ENCODE data around the gene ACTR1B. TPM values are rescaled to one million over a fixed set of nuclear protein-coding genes. Genes with fewer than 3 reads are reported as not detected.

Gene ACTR1B
- total and polyA plus RNA-seq, 2 experiments from 2014 or later: 27.2 to 42.5 TPM

- TF ChIP-seq ETS1 (IDR thresholded peaks at IDR 0.05) (no peak), NANOG (IDR thresholded peaks at IDR 0.05; ENCODE audit: borderline replicate concordance) (no peak), ZNF462 (CRISPR knock-in tag; IDR thresholded peaks at IDR 0.05) (no peak), ZNF331 (CRISPR knock-in tag; IDR thresholded peaks at IDR 0.05; ENCODE audit: low read depth) (no peak)
Observed at GRCh38 chr2:97708608-97709007, 44.8 kb upstream of the ACTR1B start (continued).

GRCh38 chr2:97708048-97708380, 44.2 kb upstream of the ACTR1B start:
- H4K20me1 ChIP-seq (replicated peaks; ENCODE audit: insufficient read depth): no peaks in the 10 kb centered on the region
- H3K36me3 ChIP-seq (ENCODE audit: insufficient read depth): no peaks in the 10 kb centered on the region
- H3K4me2 ChIP-seq: no peak overlapping the region
- H3K4me1 Mint-ChIP-seq: no peaks in the 10 kb centered on the region
- H3K27me3 Mint-ChIP-seq (ENCODE audit: insufficient read depth, low read depth, poor library complexity): peaks cover 4% of the 10 kb centered on the region
- H3K4me1 ChIP-seq (ENCODE audit: insufficient read depth): no peaks in the 10 kb centered on the region
- H3K9me2 ChIP-seq (ENCODE audit: insufficient read depth): no peaks in the 10 kb centered on the region
- H3K27ac Mint-ChIP-seq: no peak overlapping the region
- no peak overlapping the region for H3K4me3 ChIP-seq
- no peaks in the 10 kb centered on the region; the same call in 2 of the 3 replicates for H3K9me3 Mint-ChIP-seq
- no peak overlapping the region for H3K4me3 Mint-ChIP-seq
- peaks cover 2% of the 10 kb centered on the region; the same call in 1 of the 3 replicates for H3K36me3 Mint-ChIP-seq (ENCODE audit: low read depth)
- no peak overlapping the region for H3K27ac ChIP-seq (ENCODE audit: low read depth)
- DNase-seq (ENCODE audit: low spot score) (no peak), ATAC-seq (no peak)
- no peaks in the 10 kb centered on the region for H3K27me3 ChIP-seq (ENCODE audit: insufficient read depth)
- no peaks in the 10 kb centered on the region for H3K79me2 ChIP-seq (replicated peaks; ENCODE audit: insufficient read depth)
- no peaks in the 10 kb centered on the region for H3F3A ChIP-seq (replicated peaks; ENCODE audit: low read depth)
- H2AFZ ChIP-seq: no peak overlapping the region
- TF ChIP-seq CTCF (conservative IDR thresholded peaks at IDR 0.05; ENCODE audit: low read depth in 2 of 2) (no peak), ZNF462 (CRISPR knock-in tag; IDR thresholded peaks at IDR 0.05) (no peak), ZNF331 (CRISPR knock-in tag; IDR thresholded peaks at IDR 0.05; ENCODE audit: low read depth) (no peak), NANOG (IDR thresholded peaks at IDR 0.05; ENCODE audit: borderline replicate concordance) (no peak), CREB1 (CRISPR knock-in tag; IDR thresholded peaks at IDR 0.05; ENCODE audit: low read depth) (no peak), STAT1 (IDR thresholded peaks at IDR 0.05; ENCODE audit: unreplicated experiment) (no peak)

Measured in GM23338 (cell line).